ENCODE results near the gene RBM38.

The RBM38 gene

GRCh38 chr20:57410924-57411323 lies 19.7 kb downstream of the RBM38 start:
- peaks cover 24% of the 10 kb centered on the region for H3K36me3 Mint-ChIP-seq (ENCODE audit: low read depth)

GRCh38 chr20:57411406-57412283 lies 20.4 kb downstream of the RBM38 start:
- peaks cover 10% of the 10 kb centered on the region for H3K27me3 Mint-ChIP-seq (ENCODE audit: low read depth)
- H3K4me1 Mint-ChIP-seq = peaks cover 15% of the 10 kb centered on the region
- H3K9me3 Mint-ChIP-seq = no peaks in the 10 kb centered on the region
- no peak overlapping the region for H3K4me3 Mint-ChIP-seq
- H3K36me3 Mint-ChIP-seq (ENCODE audit: low read depth) = peaks cover 24% of the 10 kb centered on the region
- TF ChIP-seq CTCF (IDR thresholded peaks at IDR 0.05; ENCODE audit: unreplicated experiment in 3 of 3) = no peak
- H3K27ac Mint-ChIP-seq = no peak overlapping the region

More at GRCh38 chr20:57410924-57411323, 19.7 kb downstream of the RBM38 start:
- no peak overlapping the region for H3K4me3 Mint-ChIP-seq
- H3K9me3 Mint-ChIP-seq = no peaks in the 10 kb centered on the region
- peaks cover 13% of the 10 kb centered on the region for H3K4me1 Mint-ChIP-seq
- H3K27ac Mint-ChIP-seq = peak overlapping the region in 1 of 3 experiments; percentile 1
- H3K27me3 Mint-ChIP-seq (ENCODE audit: low read depth) = peaks cover 8% of the 10 kb centered on the region
- no peak for TF ChIP-seq CTCF (IDR thresholded peaks at IDR 0.05; ENCODE audit: unreplicated experiment in 3 of 3)

- H3K4me1 Mint-ChIP-seq = peaks cover 15% of the 10 kb centered on the region
- H3K27ac Mint-ChIP-seq = no peak overlapping the region
- H3K27me3 Mint-ChIP-seq (ENCODE audit: low read depth) = peaks cover 14% of the 10 kb centered on the region
- no peak overlapping the region for H3K4me3 Mint-ChIP-seq
- H3K9me3 Mint-ChIP-seq = no peaks in the 10 kb centered on the region
- no peak for TF ChIP-seq CTCF (IDR thresholded peaks at IDR 0.05; ENCODE audit: unreplicated experiment in 3 of 3)
- peaks cover 17% of the 10 kb centered on the region for H3K36me3 Mint-ChIP-seq (ENCODE audit: low read depth)
Observed at GRCh38 chr20:57412347-57413029, 21.3 kb downstream of the RBM38 start.

- H3K27me3 Mint-ChIP-seq (ENCODE audit: low read depth) = peaks cover 21% of the 10 kb centered on the region
- no peaks in the 10 kb centered on the region for H3K9me3 Mint-ChIP-seq
- no peak for TF ChIP-seq CTCF (IDR thresholded peaks at IDR 0.05; ENCODE audit: unreplicated experiment in 3 of 3)
- peaks cover 6% of the 10 kb centered on the region for H3K36me3 Mint-ChIP-seq (ENCODE audit: low read depth)
- H3K4me3 Mint-ChIP-seq = no peak overlapping the region
- H3K27ac Mint-ChIP-seq = no peak overlapping the region
- peaks cover 13% of the 10 kb centered on the region for H3K4me1 Mint-ChIP-seq
Observed at GRCh38 chr20:57413986-57414385, 22.8 kb downstream of the RBM38 start.

GRCh38 chr20:57414867-57415592 lies 23.8 kb downstream of the RBM38 start:
- Mint-ChIP-seq H3K9me3 (no peaks in the 10 kb centered on the region), H3K27ac (no peak overlapping the region), H3K4me1 (peaks cover 13% of the 10 kb centered on the region), H3K27me3 (ENCODE audit: low read depth) (peaks cover 23% of the 10 kb centered on the region), H3K36me3 (ENCODE audit: low read depth) (no peaks in the 10 kb centered on the region), H3K4me3 (no peak overlapping the region)
- TF ChIP-seq CTCF (IDR thresholded peaks at IDR 0.05; ENCODE audit: unreplicated experiment in 3 of 3) = no peak
